ENCODE data around the gene SLC4A11. TPM values are rescaled to one million over a fixed set of nuclear protein-coding genes. Genes with fewer than 3 reads are reported as not detected.

The SLC4A11 gene
- 0.35 TPM for total RNA-seq
- long read RNA-seq, partial matches to known transcripts: 0 of 1 reads
- long read RNA-seq, other reads (novel, unspliced or antisense): 1 of 1 reads

- DNase-seq (ENCODE audit: low spot score): peak; percentile 83
- intact Hi-C loops (cut with DNase I): no loop called here
Observed at GRCh38 chr20:3239026-3239866, at the start of gene SLC4A11. Gene SLC4A11 (minus strand): TSS chr20:3239190. CDS start chr20:3239137, 53 bp downstream.

GRCh38 chr20:3283222-3283820 lies 44.3 kb upstream of the SLC4A11 start:
- intact Hi-C loops (cut with DNase I): no loop called here
- DNase-seq (ENCODE audit: low spot score): no peak

- no peak for DNase-seq (ENCODE audit: low spot score)
- intact Hi-C loops (cut with DNase I): no loop called here
Observed at GRCh38 chr20:3282271-3283221, 43.6 kb upstream of the SLC4A11 start.

- intact Hi-C loops (cut with DNase I): no loop called here
- no peak for DNase-seq (ENCODE audit: low spot score)
Observed at GRCh38 chr20:3281437-3281836, 42.4 kb upstream of the SLC4A11 start.

GRCh38 chr20:3279761-3280160 lies 40.8 kb upstream of the SLC4A11 start:
- intact Hi-C loops (cut with DNase I): no loop called here
- no peak for DNase-seq (ENCODE audit: low spot score)

GRCh38 chr20:3277686-3278465 lies 38.9 kb upstream of the SLC4A11 start:
- intact Hi-C loops (cut with DNase I): no loop called here
- DNase-seq (ENCODE audit: low spot score): no peak

- intact Hi-C loops (cut with DNase I): no loop called here
- no peak for DNase-seq (ENCODE audit: low spot score)
Observed at GRCh38 chr20:3276680-3277015, 37.7 kb upstream of the SLC4A11 start.

GRCh38 chr20:3275966-3276679 lies 37.1 kb upstream of the SLC4A11 start:
- DNase-seq (ENCODE audit: low spot score): no peak
- intact Hi-C loops (cut with DNase I): no loop called here

- DNase-seq (ENCODE audit: low spot score): no peak
- intact Hi-C loops (cut with DNase I): no loop called here
Observed at GRCh38 chr20:3275064-3275935, 36.3 kb upstream of the SLC4A11 start.

GRCh38 chr20:3273371-3273770 lies 34.4 kb upstream of the SLC4A11 start:
- DNase-seq (ENCODE audit: low spot score): no peak
- intact Hi-C loops (cut with DNase I): no loop called here

GRCh38 chr20:3270051-3270450 lies 31.1 kb upstream of the SLC4A11 start:
- intact Hi-C loops (cut with DNase I): no loop called here

GRCh38 chr20:3262566-3262965 lies 23.6 kb upstream of the SLC4A11 start:
- DNase-seq (ENCODE audit: low spot score): no peak
- intact Hi-C loops (cut with DNase I): no loop called here

More at GRCh38 chr20:3270051-3270450, 31.1 kb upstream of the SLC4A11 start:
- DNase-seq (ENCODE audit: low spot score): no peak

- intact Hi-C loops (cut with DNase I): no loop called here
- DNase-seq (ENCODE audit: low spot score): no peak
Observed at GRCh38 chr20:3258429-3258828, 19.4 kb upstream of the SLC4A11 start.

GRCh38 chr20:3255728-3256127 lies 16.7 kb upstream of the SLC4A11 start:
- intact Hi-C loops (cut with DNase I): no loop called here
- no peak for DNase-seq (ENCODE audit: low spot score)

GRCh38 chr20:3251806-3252205 lies 12.8 kb upstream of the SLC4A11 start:
- DNase-seq (ENCODE audit: low spot score): no peak
- intact Hi-C loops (cut with DNase I): no loop called here

- no peak for DNase-seq (ENCODE audit: low spot score)
- intact Hi-C loops (cut with DNase I): no loop called here
Observed at GRCh38 chr20:3250091-3250504, 11.1 kb upstream of the SLC4A11 start.

GRCh38 chr20:3248993-3249347 lies 10.0 kb upstream of the SLC4A11 start:
- no peak for DNase-seq (ENCODE audit: low spot score)
- intact Hi-C loops (cut with DNase I): no loop called here

Data from cardiac septum (tissue), 1 donor.